PFSK-1 (cell line): ENCODE measurements around the gene KLHL17.

ENCODE experiments used
- FOXP2 ChIP-seq: optimal IDR thresholded peaks from 2 replicates; pipeline ENCODE3; 2011; ENCODE audit warnings: borderline replicate concordance, control low read depth, inconsistent platforms; ENCODE audit not compliant: insufficient read depth; ENCODE audit errors: extremely low read length, extremely low read depth
- POLR2AphosphoS5 ChIP-seq: IDR thresholded peaks from 2 replicates; pipeline ENCODE4 v1.6.1; 2012; ENCODE audit warnings: low read depth, mild to moderate bottlenecking, control low read depth, low read length, moderate library complexity
- SIN3A ChIP-seq: IDR thresholded peaks from 2 replicates; pipeline ENCODE4 v1.6.1; 2012; ENCODE audit warnings: mild to moderate bottlenecking, low read length, moderate library complexity, borderline replicate concordance; ENCODE audit not compliant: insufficient read depth
- TAF1 ChIP-seq: IDR thresholded peaks from 2 replicates; pipeline ENCODE4 v1.6.1; 2012; ENCODE audit warnings: low read length, control low read depth, borderline replicate concordance; ENCODE audit not compliant: insufficient read depth
- TF ChIP-seq, protein P1 (sequence below), 2 experiments: IDR thresholded peaks; 2 replicates each; pipeline versions ENCODE4 v1.6.1 to v1.8.0; 2011 to 2012; ENCODE audit warnings: low read depth in 2 of 2, low read length in 2 of 2, control low read depth in 1 of 2, inconsistent platforms in 1 of 2, mild to moderate bottlenecking in 1 of 2, moderate library complexity in 1 of 2; ENCODE audit not compliant: insufficient read depth in 1 of 2

KLHL17 gene

DNA sequence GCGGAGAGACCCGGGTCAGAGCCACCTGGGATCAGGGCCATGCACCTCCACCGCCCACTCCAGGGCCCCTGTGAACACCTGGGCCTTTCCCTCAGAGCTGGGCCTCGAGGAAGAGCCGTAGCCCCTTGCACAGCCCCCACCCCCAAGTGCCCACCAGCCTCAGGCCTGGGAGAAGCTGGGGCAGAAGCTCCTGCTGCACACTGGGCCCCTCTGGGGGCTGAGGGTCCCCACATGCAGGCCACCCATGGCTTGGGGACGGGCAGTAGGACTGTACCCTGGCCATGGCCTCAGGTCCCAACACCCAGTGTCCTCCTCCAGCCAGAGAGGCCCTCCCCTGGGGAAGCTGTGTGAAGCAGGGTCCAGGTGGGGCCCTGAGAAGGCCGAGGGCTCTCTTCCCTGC lies 7.8 kb upstream of the KLHL17 start:
- TF ChIP-seq, protein P1, sequence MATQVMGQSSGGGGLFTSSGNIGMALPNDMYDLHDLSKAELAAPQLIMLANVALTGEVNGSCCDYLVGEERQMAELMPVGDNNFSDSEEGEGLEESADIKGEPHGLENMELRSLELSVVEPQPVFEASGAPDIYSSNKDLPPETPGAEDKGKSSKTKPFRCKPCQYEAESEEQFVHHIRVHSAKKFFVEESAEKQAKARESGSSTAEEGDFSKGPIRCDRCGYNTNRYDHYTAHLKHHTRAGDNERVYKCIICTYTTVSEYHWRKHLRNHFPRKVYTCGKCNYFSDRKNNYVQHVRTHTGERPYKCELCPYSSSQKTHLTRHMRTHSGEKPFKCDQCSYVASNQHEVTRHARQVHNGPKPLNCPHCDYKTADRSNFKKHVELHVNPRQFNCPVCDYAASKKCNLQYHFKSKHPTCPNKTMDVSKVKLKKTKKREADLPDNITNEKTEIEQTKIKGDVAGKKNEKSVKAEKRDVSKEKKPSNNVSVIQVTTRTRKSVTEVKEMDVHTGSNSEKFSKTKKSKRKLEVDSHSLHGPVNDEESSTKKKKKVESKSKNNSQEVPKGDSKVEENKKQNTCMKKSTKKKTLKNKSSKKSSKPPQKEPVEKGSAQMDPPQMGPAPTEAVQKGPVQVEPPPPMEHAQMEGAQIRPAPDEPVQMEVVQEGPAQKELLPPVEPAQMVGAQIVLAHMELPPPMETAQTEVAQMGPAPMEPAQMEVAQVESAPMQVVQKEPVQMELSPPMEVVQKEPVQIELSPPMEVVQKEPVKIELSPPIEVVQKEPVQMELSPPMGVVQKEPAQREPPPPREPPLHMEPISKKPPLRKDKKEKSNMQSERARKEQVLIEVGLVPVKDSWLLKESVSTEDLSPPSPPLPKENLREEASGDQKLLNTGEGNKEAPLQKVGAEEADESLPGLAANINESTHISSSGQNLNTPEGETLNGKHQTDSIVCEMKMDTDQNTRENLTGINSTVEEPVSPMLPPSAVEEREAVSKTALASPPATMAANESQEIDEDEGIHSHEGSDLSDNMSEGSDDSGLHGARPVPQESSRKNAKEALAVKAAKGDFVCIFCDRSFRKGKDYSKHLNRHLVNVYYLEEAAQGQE (IDR thresholded peaks at IDR 0.05; ENCODE audit: insufficient read depth in 1 of 2, low read depth in 2 of 2, low read length in 2 of 2): no peak
- no peak for TF ChIP-seq FOXP2
- TF ChIP-seq TAF1: no peak
- no peak for TF ChIP-seq SIN3A
- TF ChIP-seq POLR2AphosphoS5: no peak

DNA sequence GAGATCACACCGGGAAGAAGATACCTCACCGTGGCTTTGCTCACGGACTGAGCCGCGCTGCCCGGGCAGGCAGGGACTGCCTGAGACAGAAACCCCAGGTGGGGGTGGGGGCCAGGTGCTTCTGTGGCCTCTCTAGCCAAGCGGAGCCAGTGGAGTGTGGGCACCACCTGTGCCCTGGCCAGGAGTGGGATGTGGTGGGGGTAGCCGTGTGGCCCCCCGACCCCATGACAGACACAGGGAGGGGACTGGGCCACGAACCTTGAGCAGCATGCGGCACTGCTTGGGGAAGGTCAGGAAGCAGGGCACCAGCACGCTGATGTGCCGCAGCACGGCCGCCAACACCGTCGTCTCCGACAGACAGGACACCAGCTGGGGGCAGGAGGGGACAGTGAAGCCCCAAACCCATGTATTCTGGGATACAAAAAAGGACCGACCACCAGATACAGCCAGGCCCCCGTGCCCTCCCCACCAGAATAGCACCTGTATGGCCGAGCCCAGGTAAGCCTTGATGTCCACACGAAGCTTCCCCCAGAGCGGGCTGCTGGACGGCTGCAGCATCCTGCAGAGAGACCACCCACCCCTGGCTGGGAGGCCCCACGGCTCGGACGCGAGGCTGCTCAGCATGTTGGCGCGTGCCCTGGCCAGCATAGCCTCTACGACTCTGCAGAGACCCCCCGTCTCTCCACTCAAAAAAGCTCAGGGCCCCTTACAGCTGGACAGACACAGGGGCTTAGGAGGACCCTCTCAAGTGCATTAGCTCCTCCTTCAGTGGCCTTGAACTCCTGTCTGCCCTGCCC lies 6.7 kb upstream of the KLHL17 start:
- no peak for TF ChIP-seq SIN3A
- no peak for TF ChIP-seq TAF1
- no peak for TF ChIP-seq FOXP2
- no peak for TF ChIP-seq POLR2AphosphoS5
- TF ChIP-seq, protein P1 (IDR thresholded peaks at IDR 0.05; ENCODE audit: insufficient read depth in 1 of 2, low read depth in 2 of 2, low read length in 2 of 2): no peak

- TF ChIP-seq SIN3A: no peak
- TF ChIP-seq POLR2AphosphoS5: no peak
- TF ChIP-seq, protein P1 (IDR thresholded peaks at IDR 0.05; ENCODE audit: insufficient read depth in 1 of 2, low read depth in 2 of 2, low read length in 2 of 2): no peak
- no peak for TF ChIP-seq FOXP2
- no peak for TF ChIP-seq TAF1
Measured at GRCh38 chr1:954927-955326, 5.5 kb upstream of the KLHL17 start.

- TF ChIP-seq, protein P1 (IDR thresholded peaks at IDR 0.05; ENCODE audit: insufficient read depth in 1 of 2, low read depth in 2 of 2, low read length in 2 of 2): no peak
- no peak for TF ChIP-seq FOXP2
- no peak for TF ChIP-seq TAF1
- TF ChIP-seq POLR2AphosphoS5: no peak
- TF ChIP-seq SIN3A: no peak
Measured at GRCh38 chr1:955474-955873, 4.9 kb upstream of the KLHL17 start.

GRCh38 chr1:956636-957035 lies 3.7 kb upstream of the KLHL17 start:
- TF ChIP-seq POLR2AphosphoS5: no peak
- no peak for TF ChIP-seq SIN3A
- no peak for TF ChIP-seq TAF1
- no peak for TF ChIP-seq FOXP2
- TF ChIP-seq, protein P1 (IDR thresholded peaks at IDR 0.05; ENCODE audit: insufficient read depth in 1 of 2, low read depth in 2 of 2, low read length in 2 of 2): no peak
